Measurements from ENCODE around the gene PRKN. TPM values are rescaled to one million over a fixed set of nuclear protein-coding genes. Genes with fewer than 3 reads are reported as not detected.

PRKN gene
- total RNA-seq, 1 donor from 2014 or later, result 2.8 TPM

- Histone ChIP-seq H2AFZ (replicated peaks) (no peak overlapping the region), H3F3A (ENCODE audit: low read depth) (no peaks in the 10 kb centered on the region), H4K20me1 (ENCODE audit: low read depth) (no peaks in the 10 kb centered on the region), H3K4me3 (no peak overlapping the region), H3K9me3 (ENCODE audit: low read depth) (no peaks in the 10 kb centered on the region), H3K36me3 (no peaks in the 10 kb centered on the region), H3K27me3 (no peaks in the 10 kb centered on the region), H3K79me2 (ENCODE audit: low read depth) (no peaks in the 10 kb centered on the region), H3K4me1 (no peaks in the 10 kb centered on the region), H3K4me2 (no peak overlapping the region), H3K9ac (no peak overlapping the region), H3K27ac (no peak overlapping the region)
- H3K4me1 Mint-ChIP-seq, result peaks cover 5% of the 10 kb centered on the region
- H3K4me3 Mint-ChIP-seq, result no peak overlapping the region
- H3K27ac Mint-ChIP-seq, result no peak overlapping the region
- DNase-seq (ENCODE audit: low spot score), result no peak
- no peaks in the 10 kb centered on the region for H3K36me3 Mint-ChIP-seq
- TF ChIP-seq CTCF (IDR thresholded peaks at IDR 0.05) (no peak), EZH2 (IDR thresholded peaks at IDR 0.05) (no peak), EZH2phosphoT487 (IDR thresholded peaks at IDR 0.05) (no peak)
- H3K27me3 Mint-ChIP-seq (ENCODE audit: insufficient read depth, low read depth), result peaks cover 2% of the 10 kb centered on the region
- H3K9me3 Mint-ChIP-seq, result no peaks in the 10 kb centered on the region
Observed at GRCh38 chr6:161584051-161584450, 1143.5 kb downstream of the PRKN start.

GRCh38 chr6:161583584-161583983 lies 1144.0 kb downstream of the PRKN start:
- Histone ChIP-seq H3K27ac (no peak overlapping the region), H3K9me3 (ENCODE audit: low read depth) (no peaks in the 10 kb centered on the region), H3F3A (ENCODE audit: low read depth) (no peaks in the 10 kb centered on the region), H3K4me3 (no peak overlapping the region), H3K36me3 (no peaks in the 10 kb centered on the region), H3K4me2 (no peak overlapping the region), H4K20me1 (ENCODE audit: low read depth) (no peaks in the 10 kb centered on the region), H3K4me1 (no peaks in the 10 kb centered on the region), H3K27me3 (no peaks in the 10 kb centered on the region), H3K79me2 (ENCODE audit: low read depth) (no peaks in the 10 kb centered on the region), H2AFZ (replicated peaks) (no peak overlapping the region), H3K9ac (no peak overlapping the region)
- no peak overlapping the region for H3K27ac Mint-ChIP-seq
- H3K27me3 Mint-ChIP-seq (ENCODE audit: insufficient read depth, low read depth), result peaks cover 2% of the 10 kb centered on the region
- peaks cover 7% of the 10 kb centered on the region for H3K4me1 Mint-ChIP-seq
- H3K9me3 Mint-ChIP-seq, result no peaks in the 10 kb centered on the region
- TF ChIP-seq EZH2phosphoT487 (IDR thresholded peaks at IDR 0.05) (no peak), EZH2 (IDR thresholded peaks at IDR 0.05) (no peak), CTCF (IDR thresholded peaks at IDR 0.05) (no peak)
- no peak overlapping the region for H3K4me3 Mint-ChIP-seq
- H3K36me3 Mint-ChIP-seq, result no peaks in the 10 kb centered on the region
- DNase-seq (ENCODE audit: low spot score), result no peak

- Histone ChIP-seq H3K4me3 (no peak overlapping the region), H3K9ac (no peak overlapping the region), H3F3A (ENCODE audit: low read depth) (no peaks in the 10 kb centered on the region), H3K4me1 (peaks cover 21% of the 10 kb centered on the region), H3K79me2 (ENCODE audit: low read depth) (no peaks in the 10 kb centered on the region), H3K4me2 (no peak overlapping the region), H4K20me1 (ENCODE audit: low read depth) (no peaks in the 10 kb centered on the region), H3K27me3 (no peaks in the 10 kb centered on the region), H3K27ac (no peak overlapping the region), H3K36me3 (no peaks in the 10 kb centered on the region), H3K9me3 (ENCODE audit: low read depth) (no peaks in the 10 kb centered on the region), H2AFZ (replicated peaks) (no peak overlapping the region)
- H3K27ac Mint-ChIP-seq, result peak overlapping the region; percentile 1
- DNase-seq (ENCODE audit: low spot score), result no peak
- H3K36me3 Mint-ChIP-seq, result no peaks in the 10 kb centered on the region
- peaks cover 2% of the 10 kb centered on the region for H3K27me3 Mint-ChIP-seq (ENCODE audit: insufficient read depth, low read depth)
- TF ChIP-seq CTCF (IDR thresholded peaks at IDR 0.05) (no peak), EZH2 (IDR thresholded peaks at IDR 0.05) (no peak), EZH2phosphoT487 (IDR thresholded peaks at IDR 0.05) (no peak)
- H3K9me3 Mint-ChIP-seq, result no peaks in the 10 kb centered on the region
- H3K4me3 Mint-ChIP-seq, result no peak overlapping the region
- H3K4me1 Mint-ChIP-seq, result peaks cover 24% of the 10 kb centered on the region
Observed at GRCh38 chr6:161578478-161578877, 1149.1 kb downstream of the PRKN start.

Data from neural progenitor cell (in vitro differentiated cells).